Tibial nerve (tissue), 3 donors: ENCODE measurements around the gene ATN1.

Experiments used
- POLR2A ChIP-seq, 2 donors: fragments of 450-650 bp; IDR thresholded peaks; one replicate each; pipeline ENCODE4 v1.6.1; 2017; ENCODE audit warnings: antibody characterized with exemption in 2 of 2, mild to moderate bottlenecking in 2 of 2, moderate library complexity in 2 of 2
- TF ChIP-seq, protein P1 (sequence below), 5 experiments: fragments of 200-600 bp in 3 of 5; fragments of 450-650 bp in 2 of 5; sonication (generic) in 3 of 5; IDR thresholded peaks; one replicate each; pipeline ENCODE4 v1.5.1; 2016 to 2019; ENCODE audit warnings: antibody characterized with exemption in 5 of 5, mild to moderate bottlenecking in 3 of 5, moderate library complexity in 2 of 5

DNA sequence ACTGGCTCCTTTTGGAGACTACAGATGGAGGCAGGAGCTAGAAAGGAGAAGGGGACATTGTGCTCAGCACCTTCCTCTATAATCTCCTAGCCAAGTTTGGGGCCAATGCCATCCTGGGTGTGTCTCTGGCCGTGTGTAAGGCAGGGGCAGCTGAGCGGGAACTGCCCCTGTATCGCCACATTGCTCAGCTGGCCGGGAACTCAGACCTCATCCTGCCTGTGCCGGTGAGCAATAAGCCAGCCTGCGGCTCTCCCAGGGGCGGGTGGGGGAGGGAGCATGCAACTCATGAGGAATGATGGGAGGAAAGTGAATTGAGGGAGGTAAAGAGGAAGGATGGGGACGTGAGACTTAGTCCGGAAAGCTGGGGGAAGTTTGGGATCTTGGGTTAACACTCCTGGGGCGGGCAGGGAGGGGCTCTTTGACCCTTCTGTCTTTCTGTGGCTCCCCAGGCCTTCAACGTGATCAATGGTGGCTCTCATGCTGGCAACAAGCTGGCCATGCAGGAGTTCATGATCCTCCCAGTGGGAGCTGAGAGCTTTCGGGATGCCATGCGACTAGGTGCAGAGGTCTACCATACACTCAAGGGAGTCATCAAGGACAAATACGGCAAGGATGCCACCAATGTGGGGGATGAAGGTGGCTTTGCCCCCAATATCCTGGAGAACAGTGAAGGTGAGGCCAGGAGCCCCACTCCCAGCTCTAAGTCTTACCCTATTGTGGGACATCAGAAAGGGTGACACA lies 10.1 kb upstream of the ATN1 start:
- TF ChIP-seq, protein P1, sequence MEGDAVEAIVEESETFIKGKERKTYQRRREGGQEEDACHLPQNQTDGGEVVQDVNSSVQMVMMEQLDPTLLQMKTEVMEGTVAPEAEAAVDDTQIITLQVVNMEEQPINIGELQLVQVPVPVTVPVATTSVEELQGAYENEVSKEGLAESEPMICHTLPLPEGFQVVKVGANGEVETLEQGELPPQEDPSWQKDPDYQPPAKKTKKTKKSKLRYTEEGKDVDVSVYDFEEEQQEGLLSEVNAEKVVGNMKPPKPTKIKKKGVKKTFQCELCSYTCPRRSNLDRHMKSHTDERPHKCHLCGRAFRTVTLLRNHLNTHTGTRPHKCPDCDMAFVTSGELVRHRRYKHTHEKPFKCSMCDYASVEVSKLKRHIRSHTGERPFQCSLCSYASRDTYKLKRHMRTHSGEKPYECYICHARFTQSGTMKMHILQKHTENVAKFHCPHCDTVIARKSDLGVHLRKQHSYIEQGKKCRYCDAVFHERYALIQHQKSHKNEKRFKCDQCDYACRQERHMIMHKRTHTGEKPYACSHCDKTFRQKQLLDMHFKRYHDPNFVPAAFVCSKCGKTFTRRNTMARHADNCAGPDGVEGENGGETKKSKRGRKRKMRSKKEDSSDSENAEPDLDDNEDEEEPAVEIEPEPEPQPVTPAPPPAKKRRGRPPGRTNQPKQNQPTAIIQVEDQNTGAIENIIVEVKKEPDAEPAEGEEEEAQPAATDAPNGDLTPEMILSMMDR (IDR thresholded peaks at IDR 0.05): no peak
- TF ChIP-seq POLR2A (IDR thresholded peaks at IDR 0.05): no peak
